NCI-H69 (cell line): Measurements from ENCODE around the gene MSI2.
"Not testable (repeated sequence)": the region's sequence is repeated elsewhere in the genome, so short reads cannot be mapped to it uniquely, and the experiment has no call there.

ENCODE experiments used
- DNase-seq: peaks from one replicate; lab custom pipeline; 2025; lab: John Stamatoyannopoulos, UW

Gene MSI2

GRCh38 chr17:57619061-57619937 lies 363.0 kb downstream of the MSI2 start:
- no peak for DNase-seq

- DNase-seq: no peak
These were observed 364.3 kb downstream of the MSI2 start for GRCh38 chr17:57620576-57620975.

GRCh38 chr17:57621791-57622190 lies 365.5 kb downstream of the MSI2 start:
- DNase-seq: not testable (repeated sequence)

DNA sequence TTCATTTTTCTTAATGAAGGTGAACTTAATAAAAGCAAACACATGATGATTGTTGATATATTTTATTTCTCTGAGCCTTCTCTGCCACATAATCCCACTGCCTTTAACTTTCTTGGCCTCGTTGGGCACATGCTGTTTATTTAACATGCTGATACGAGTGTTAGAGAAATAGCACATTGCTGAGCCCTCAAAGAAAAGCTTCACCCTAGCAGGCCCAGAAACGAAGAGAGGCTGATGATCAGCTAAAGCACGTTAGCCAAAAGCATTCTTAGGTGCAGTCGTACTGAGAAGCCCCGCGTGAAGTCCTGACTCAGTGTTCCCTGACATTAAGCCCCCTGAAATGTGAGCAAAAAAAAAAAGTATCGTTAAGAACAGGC lies 366.0 kb downstream of the MSI2 start:
- no peak for DNase-seq

DNA sequence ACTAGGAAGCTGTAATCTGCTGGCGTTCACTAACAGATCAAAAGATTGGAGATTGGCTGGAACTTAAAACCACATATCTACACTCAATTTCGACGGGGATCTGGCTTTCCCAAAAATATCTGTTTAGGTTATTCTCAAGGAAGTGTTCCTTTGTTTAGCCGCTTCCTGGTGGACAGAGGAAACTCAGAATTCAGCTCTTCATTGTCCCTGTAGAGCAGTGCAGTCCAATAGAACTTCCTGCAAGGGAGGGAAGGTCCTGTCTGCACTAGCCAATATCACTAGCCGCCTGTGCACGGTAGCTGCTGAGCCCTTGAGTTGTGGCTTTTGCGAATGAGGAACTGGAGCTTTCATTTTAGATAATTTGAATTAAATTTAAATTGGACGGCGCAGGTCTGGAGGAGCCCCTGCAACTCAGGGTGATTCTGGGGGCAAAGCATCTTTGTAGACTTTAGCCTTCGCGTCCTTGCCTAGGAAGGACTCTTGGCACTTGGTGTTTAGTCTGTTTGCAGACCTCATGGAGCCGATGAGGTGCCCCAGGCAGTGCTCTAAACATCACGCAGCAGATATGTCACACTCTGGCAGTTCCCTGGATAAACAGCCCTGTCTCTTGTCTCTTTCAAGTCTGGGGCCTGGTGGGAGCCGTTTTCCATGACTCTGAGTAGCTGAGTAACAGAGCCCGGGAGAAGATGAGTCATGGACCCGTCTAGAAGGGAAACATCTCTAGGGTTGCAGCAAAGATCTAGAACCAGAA lies 366.5 kb downstream of the MSI2 start:
- peak; percentile 40 for DNase-seq

- DNase-seq: no peak
These were observed 367.3 kb downstream of the MSI2 start for GRCh38 chr17:57623620-57624019.

GRCh38 chr17:57624386-57624785 lies 368.1 kb downstream of the MSI2 start:
- DNase-seq: no peak

DNA sequence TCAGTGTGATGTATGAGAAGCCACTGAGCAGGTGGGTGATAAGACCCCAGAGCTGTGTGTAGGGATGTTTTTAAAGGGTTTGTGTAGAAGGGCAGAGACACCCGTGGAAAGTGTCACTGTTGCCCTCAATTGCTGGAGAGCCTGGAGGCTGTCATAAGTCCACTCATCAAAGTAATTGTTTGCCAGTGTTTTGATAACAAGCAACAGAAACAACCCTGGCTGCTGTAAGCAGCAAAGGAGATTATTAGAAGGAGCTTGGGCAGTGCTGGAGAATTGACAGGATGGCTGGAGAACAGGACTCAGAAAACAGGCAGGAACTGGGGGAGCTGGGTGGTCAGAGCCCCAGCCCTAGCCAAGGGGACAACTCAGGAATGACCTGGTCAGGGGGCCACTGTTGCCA lies 369.2 kb downstream of the MSI2 start:
- no peak for DNase-seq

- no peak for DNase-seq
These were observed 369.6 kb downstream of the MSI2 start for GRCh38 chr17:57625957-57626356.

DNA sequence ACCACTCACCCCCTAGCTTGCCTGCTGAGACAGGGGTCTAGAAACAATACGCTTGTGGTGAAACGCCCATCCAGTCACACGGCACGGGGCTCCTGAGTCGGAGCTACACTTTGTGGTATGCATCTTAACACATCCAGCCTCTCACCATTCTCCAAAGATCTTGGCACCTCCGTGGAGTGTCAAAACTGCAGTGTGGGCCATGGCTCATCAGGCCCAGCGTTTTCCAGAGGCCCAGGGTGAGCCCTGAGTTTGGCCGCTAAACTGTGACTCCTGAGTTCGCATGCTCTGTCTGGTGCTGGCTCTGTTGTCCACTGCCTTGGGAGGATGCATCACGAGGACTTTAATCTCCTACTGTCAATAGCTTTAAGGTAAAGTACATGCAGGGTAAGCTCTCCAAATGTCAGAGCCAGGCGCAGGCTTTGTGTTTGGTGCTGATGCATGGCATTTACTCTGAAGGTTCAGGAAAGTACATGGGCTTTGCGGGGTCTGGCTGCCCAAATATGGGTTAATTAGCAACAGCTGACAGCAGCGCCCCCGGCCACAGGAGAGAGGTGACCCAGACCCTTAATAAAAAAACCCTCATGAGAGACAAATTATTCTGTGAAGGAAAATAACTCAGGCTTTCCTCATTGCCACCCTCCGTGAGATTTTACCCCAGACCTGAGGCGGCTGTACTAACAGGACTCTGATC lies 370.3 kb downstream of the MSI2 start:
- no peak for DNase-seq

DNA sequence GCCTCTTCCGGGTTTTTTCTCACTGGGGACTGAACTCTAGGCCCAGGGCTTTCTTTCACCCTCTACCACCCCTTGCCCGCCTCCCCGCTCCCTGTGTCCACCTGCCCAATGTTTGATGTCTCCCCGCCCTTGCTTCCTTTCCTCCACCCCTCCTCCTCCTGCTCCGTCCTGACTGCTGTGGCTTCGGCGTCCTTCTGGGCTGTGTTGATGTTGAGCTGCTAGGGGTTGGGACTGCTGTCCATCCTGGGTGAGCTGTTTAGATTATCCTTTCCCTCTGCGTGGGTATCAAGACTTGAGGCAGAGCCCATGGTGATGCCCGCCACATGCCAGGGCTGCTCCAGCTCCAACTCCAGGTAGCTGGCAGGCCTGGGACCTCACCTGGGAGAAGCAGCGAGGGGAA lies 371.3 kb downstream of the MSI2 start:
- DNase-seq: no peak

DNA sequence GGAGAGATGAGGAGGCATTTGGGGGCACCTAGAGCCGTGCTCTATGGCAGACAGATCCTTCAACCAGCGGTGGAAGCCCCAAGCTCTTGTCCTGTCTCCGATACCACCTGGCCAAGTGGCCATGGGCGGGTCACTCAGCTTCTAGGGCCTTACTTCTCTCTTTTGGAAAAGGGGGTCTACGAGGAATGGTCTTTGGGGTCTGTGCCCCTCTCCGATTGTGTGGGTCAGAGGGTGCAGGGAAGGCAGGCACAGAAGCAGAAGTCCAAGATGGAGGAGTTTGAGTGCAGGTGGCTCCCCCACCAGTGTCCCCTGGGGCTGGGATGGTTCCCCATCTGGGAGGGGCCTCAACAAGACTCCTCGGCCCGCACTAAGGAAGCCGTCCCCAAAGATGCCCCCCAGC lies 372.1 kb downstream of the MSI2 start:
- DNase-seq: no peak

GRCh38 chr17:57629470-57629869 lies 373.1 kb downstream of the MSI2 start:
- no peak for DNase-seq

DNA sequence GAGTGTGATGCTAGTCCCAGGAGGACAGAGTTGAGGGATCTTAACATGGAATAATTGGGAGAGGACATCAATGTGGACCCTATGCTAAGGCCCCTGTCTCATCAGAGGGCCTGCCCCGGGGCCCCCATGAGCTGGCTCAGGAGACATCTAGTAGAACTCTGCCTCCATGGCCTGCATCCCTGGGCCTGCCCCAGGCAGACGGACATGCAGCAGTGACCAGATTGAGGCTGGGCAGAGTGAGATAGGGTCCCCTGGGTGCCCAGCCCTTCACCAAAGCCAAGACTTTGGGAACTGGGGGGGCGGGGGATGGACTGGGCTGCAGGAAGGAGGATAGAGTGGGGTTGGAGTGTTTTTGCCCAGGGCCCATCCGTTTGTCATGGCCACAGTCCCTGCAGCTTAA lies 373.6 kb downstream of the MSI2 start:
- no peak for DNase-seq

GRCh38 chr17:57630736-57631135 lies 374.4 kb downstream of the MSI2 start:
- no peak for DNase-seq

DNA sequence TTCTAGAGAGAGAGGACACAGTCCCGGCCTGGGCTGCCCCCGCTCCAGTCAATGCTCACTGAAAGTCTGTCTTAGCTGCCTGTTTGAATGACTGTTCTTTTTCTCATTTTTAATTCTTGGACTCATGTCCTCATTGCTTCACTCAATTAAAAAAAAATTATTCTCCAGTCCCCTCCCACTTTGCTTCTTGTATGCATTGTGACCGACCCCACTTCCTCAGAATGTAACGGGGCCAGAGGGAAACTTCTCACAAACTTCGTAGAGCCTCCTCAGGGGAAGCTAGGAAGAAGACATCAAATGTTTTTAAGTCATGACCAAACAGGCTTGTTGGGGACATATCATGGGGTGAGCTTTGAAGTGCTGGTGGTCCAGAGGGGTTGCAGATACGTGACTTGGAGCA lies 375.5 kb downstream of the MSI2 start:
- DNase-seq: no peak

- DNase-seq: no peak
These were observed 376.0 kb downstream of the MSI2 start for GRCh38 chr17:57632294-57632693.

DNA sequence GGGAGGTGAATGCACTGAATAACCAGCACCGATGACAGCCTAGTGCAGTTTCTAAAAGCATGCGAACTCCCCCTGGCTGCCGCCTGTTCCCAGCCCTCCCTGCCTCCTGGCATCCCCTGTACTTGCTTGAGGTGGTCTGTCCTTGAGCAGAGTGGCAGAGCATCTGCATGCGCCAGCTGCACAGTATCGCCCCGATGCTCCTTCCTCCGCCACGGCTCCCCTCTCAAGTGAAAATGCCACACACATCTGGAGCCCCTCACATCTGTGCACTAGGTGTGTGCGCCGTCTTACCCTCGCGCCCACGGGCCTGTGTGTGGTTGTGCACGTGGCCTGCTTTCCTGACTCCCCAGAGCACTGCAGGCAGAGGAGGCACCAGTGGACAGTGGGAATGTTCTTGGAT lies 376.9 kb downstream of the MSI2 start:
- no peak for DNase-seq

DNA sequence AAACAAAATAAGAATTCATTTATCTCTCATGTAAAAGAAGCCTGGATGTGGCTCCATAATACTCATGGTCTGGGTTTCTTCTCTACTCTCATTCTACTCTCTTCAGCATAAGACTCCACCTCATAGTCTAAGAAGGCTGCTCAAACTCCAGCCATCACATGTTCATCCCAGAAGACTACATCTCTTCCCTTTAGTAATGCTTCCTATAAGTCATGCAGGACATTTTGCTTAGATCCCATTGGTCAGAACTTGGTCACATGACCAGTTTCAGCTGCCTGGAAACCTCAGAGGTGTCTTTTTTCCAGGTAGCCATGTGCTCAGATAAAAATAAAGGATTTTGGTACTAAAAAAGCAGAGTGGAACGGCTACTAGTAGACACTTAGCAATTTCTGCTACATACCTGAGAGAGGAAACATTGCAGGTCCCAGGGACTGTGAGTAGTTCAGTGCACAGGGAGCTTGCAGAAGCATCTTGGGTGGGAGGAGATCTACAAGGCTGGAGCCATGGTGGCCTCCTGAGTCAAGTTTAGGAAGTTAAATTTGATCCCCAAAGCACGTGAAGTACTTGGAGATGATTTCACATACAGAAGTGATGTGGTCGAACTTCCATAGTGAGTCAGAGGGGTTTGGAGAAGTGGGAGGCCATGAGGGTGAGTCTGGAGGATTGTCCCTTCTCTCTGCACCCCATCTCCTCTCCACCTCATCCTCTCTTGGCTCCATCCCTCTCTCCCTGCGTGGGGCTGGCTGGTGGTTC lies 378.6 kb downstream of the MSI2 start:
- no peak for DNase-seq

DNA sequence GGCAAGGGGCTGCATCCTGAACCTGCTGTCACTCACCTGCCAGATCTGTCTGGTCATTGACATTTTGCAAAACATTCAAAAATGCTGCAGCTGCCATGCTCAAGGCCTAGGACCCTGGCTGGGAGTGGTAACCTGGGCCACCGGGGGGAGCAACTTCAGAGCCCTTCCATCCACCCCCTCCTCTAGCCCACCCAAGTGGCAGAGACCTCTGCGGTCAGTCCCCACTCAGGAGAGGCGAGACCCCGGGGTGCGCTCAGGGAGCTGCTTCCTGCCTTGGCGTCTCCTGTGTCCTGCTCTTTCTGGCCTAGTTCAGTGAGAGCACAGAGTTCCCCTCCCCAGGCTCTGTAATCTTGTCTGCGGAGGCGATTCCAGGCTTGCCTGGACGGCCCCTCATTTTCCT lies 380.0 kb downstream of the MSI2 start:
- DNase-seq: no peak

GRCh38 chr17:57636985-57637665 lies 380.8 kb downstream of the MSI2 start:
- DNase-seq: peak; percentile 60

- DNase-seq: no peak
These were observed 381.3 kb downstream of the MSI2 start for GRCh38 chr17:57637666-57638010.
